ENCODE data around the gene ITIH4. TPM values are rescaled to one million over a fixed set of nuclear protein-coding genes. Genes with fewer than 3 reads are reported as not detected.

The ITIH4 gene
- total and polyA plus RNA-seq, 9 of the 15 experiments (the other 6 are each of a cell fraction or from before 2014, with no cell fraction given): 0.09 to 0.62 (median 0.20) TPM; not detected in 6

DNA sequence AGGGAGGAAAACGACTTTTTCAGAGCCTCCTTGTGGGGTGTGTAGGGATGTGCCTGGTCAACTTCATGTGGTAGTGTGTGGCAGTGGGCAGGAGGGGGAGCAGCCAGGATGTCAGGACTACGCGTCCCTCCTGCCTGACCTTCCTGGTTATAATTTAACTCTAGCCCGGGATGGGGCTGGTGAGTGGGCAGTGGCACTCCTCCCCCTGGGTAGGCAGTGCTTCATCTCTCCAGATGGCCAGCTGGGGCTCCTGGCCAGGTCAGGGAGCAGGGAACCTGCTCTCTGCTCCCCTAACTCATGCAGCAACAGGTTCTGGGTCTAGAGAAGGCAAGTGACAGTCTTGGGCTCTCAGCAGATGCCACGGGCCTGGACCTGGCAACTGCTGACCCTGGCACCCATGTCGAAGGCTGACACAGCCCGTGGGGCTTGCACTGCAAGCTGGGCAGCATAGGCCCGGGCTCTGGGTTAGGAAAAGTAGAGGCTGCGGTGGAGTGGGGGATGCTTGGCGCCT lies 2.6 kb downstream of the ITIH4 start:
- no TSS peak for BruUV-seq (replicated peaks)
- no peak for FAIRE-seq
- TF ChIP-seq, protein P1, sequence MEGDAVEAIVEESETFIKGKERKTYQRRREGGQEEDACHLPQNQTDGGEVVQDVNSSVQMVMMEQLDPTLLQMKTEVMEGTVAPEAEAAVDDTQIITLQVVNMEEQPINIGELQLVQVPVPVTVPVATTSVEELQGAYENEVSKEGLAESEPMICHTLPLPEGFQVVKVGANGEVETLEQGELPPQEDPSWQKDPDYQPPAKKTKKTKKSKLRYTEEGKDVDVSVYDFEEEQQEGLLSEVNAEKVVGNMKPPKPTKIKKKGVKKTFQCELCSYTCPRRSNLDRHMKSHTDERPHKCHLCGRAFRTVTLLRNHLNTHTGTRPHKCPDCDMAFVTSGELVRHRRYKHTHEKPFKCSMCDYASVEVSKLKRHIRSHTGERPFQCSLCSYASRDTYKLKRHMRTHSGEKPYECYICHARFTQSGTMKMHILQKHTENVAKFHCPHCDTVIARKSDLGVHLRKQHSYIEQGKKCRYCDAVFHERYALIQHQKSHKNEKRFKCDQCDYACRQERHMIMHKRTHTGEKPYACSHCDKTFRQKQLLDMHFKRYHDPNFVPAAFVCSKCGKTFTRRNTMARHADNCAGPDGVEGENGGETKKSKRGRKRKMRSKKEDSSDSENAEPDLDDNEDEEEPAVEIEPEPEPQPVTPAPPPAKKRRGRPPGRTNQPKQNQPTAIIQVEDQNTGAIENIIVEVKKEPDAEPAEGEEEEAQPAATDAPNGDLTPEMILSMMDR (IDR thresholded peaks at IDR 0.05 in 2 of 3, conservative IDR thresholded peaks at IDR 0.05 in 1 of 3; ENCODE audit: insufficient read depth in 2 of 3, low read depth in 1 of 3, low read length in 3 of 3): peak in 1 of 3 experiments; percentile 32; a peak in 1 of 6 replicates
- no peak for TF ChIP-seq ARNT (IDR thresholded peaks at IDR 0.05)

More for the DNA sequence above, 2.6 kb downstream of the ITIH4 start:
- no peak for DNase-seq (ENCODE audit: extremely low read depth in 1 of 4, low spot score in 3 of 4)
- Histone ChIP-seq H3K36me3 (ENCODE audit: control insufficient read depth, insufficient read depth, low read length) (no peaks in the 10 kb centered on the region), H3K9ac (ENCODE audit: insufficient read depth in 1 of 2, low read depth in 2 of 2, low read length in 2 of 2) (no peak overlapping the region; a peak in 1 of 4 replicates), H4K20me1 (replicated peaks; ENCODE audit: control insufficient read depth, insufficient read depth, low read length) (no peaks in the 10 kb centered on the region; the same call in 1 of the 2 replicates), H3K9me1 (ENCODE audit: control insufficient read depth, insufficient read depth, low read length) (no peaks in the 10 kb centered on the region), H2AFZ (ENCODE audit: low read depth, low read length) (no peak overlapping the region), H3K27ac (ENCODE audit: extremely low read depth, low read depth, low read length) (no peak overlapping the region), H3K9me3 (replicated peaks; ENCODE audit: control insufficient read depth, insufficient read depth, low read depth, low read length) (no peaks in the 10 kb centered on the region), H3K4me1 (replicated peaks in 1 of 2; ENCODE audit: control insufficient read depth in 2 of 2, insufficient read depth in 2 of 2, low read length in 2 of 2) (peaks cover 15 to 26% of the 10 kb centered on the region in 2 experiments), H3K27me3 (ENCODE audit: control insufficient read depth in 2 of 2, insufficient read depth in 2 of 2, low read length in 2 of 2) (peaks cover 0 to 44% of the 10 kb centered on the region in 2 experiments; a peak in 4 of 5 replicates), H3K4me2 (ENCODE audit: insufficient read depth, low read length) (no peak overlapping the region), H3K79me2 (ENCODE audit: control insufficient read depth, insufficient read depth, low read length) (no peaks in the 10 kb centered on the region), H3K4me3 (no peak overlapping the region)
- 13% methylated on average over 7 of the region's 10 CpGs for WGBS (ENCODE audit: insufficient coverage, low coverage, missing lambda C conversion rate)
- 0 out of 3 replicates have a peak, but pooled peaks have one; percentile 26 for ATAC-seq
- intact Hi-C loops (cut with micrococcal nuclease) (no loop called here), in situ Hi-C loops (cut with MboI) (no loop called here)
- ChIA-PET POLR2A (interaction anchor here (0.5 to 1.2 kb wide), 2 partner anchors 7 to 13 kb away, joined by 3 read pairs; no protein-coding TSS in a partner anchor), CTCF (ENCODE audit: low intra/inter-chr PET ratio) (no interaction called here)

All from K562 (cell line).